K562 (cell line): ENCODE results near the gene YIF1A. TPM values are rescaled to one million over a fixed set of nuclear protein-coding genes. Genes with fewer than 3 reads are reported as not detected.

Source experiments
- ATAC-seq: fragments of 200-7000 bp; cut with Tn5 transposase; 3 replicates; pipeline ENCODE4 v1.9.1; 2020; ENCODE audit warnings: moderate library complexity
- BruUV-seq: library from RNA; stranded (reverse); fragments of 400-500 nt; replicated peaks from 2 replicates; lab custom pipeline; 2021; lab: Mats Ljungman, UMichigan
- CTCF ChIA-PET: fragments of 300-600 bp; formaldehyde crosslinking; extraction: SDS; loops from one replicate; lab custom pipeline; 2021; ENCODE audit warnings: low intra/inter-chr PET ratio; lab: Yijun Ruan, JAX
- POLR2A ChIA-PET: fragments of 300-600, 350-650 bp; sonication (Branson Sonifier 250); formaldehyde crosslinking; extraction: SDS; loops from one replicate; lab custom pipeline; 2021; ENCODE audit warnings: antibody characterized with exemption, inconsistent platforms; lab: Yijun Ruan, JAX
- DNase-seq, 4 experiments: peaks; one replicate each; pipeline versions ENCODE4 v3.0.0 to v3.0.0-alpha.2; 2011 to 2018; ENCODE audit warnings: low spot score in 3 of 4, mixed read lengths in 3 of 4; ENCODE audit errors: extremely low read depth in 1 of 4
- FAIRE-seq: peaks from 2 replicates; lab custom pipeline; 2011; peaks lifted over from hg19 to GRCh38; lab: Jason Lieb, UNC
- H2AFZ ChIP-seq: 2 replicates; pipeline ENCODE4 v1.6.0; 2011; ENCODE audit warnings: low read depth, low read length, control low read depth, inconsistent platforms
- H3K27ac ChIP-seq: fragments of 200-600 bp; 3 replicates; pipeline ENCODE4 v1.8.0; 2011; ENCODE audit warnings: low read depth, mild to moderate bottlenecking, control low read depth, inconsistent platforms, low read length, moderate library complexity, mixed read lengths; ENCODE audit errors: extremely low read depth
- H3K27me3 ChIP-seq, 2 experiments: fragments of 300-600 bp in 1 of 2; 2 replicates in 1 of 2; 3 replicates in 1 of 2; pipeline versions ENCODE4 v1.6.0 to v1.8.0; 2011; ENCODE audit warnings: inconsistent platforms in 2 of 2, low read length in 2 of 2, mild to moderate bottlenecking in 1 of 2, mixed read lengths in 1 of 2, moderate library complexity in 1 of 2; ENCODE audit not compliant: control insufficient read depth in 2 of 2, insufficient read depth in 2 of 2
- H3K36me3 ChIP-seq: fragments of 300-600 bp; 3 replicates; pipeline ENCODE4 v1.8.0; 2011; ENCODE audit warnings: mild to moderate bottlenecking, low read length, inconsistent platforms; ENCODE audit not compliant: control insufficient read depth, insufficient read depth
- H3K4me1 ChIP-seq, 2 experiments: fragments of 200-600 bp in 1 of 2; replicated peaks in 1 of 2; 2 replicates in 1 of 2; 3 replicates in 1 of 2; pipeline versions ENCODE4 v1.5.1 to v1.8.0; 2011; ENCODE audit warnings: inconsistent platforms in 2 of 2, low read length in 2 of 2, mild to moderate bottlenecking in 1 of 2, mixed read lengths in 1 of 2, moderate library complexity in 1 of 2; ENCODE audit not compliant: control insufficient read depth in 2 of 2, insufficient read depth in 2 of 2
- H3K4me2 ChIP-seq: 2 replicates; pipeline ENCODE4 v1.6.1; 2011; ENCODE audit warnings: low read length, control low read depth, inconsistent platforms, mixed read lengths; ENCODE audit not compliant: insufficient read depth
- H3K4me3 ChIP-seq: fragments of 200-600 bp; sonication (generic), shearing (Covaris generic); 2 replicates; pipeline ENCODE4 v1.5.1; 2016; ENCODE audit warnings: control low read depth, inconsistent platforms
- H3K79me2 ChIP-seq: fragments of 200-600 bp; 3 replicates; pipeline ENCODE4 v1.8.0; 2011; ENCODE audit warnings: low read length, inconsistent platforms; ENCODE audit not compliant: control insufficient read depth, insufficient read depth
- H3K9ac ChIP-seq, 2 experiments: 2 replicates each; pipeline versions ENCODE4 v1.6.0 to v1.6.1; 2011; ENCODE audit warnings: low read depth in 2 of 2, low read length in 2 of 2, control low read depth in 1 of 2, inconsistent platforms in 1 of 2, mild to moderate bottlenecking in 1 of 2, mixed read lengths in 1 of 2; ENCODE audit not compliant: insufficient read depth in 1 of 2
- H3K9me1 ChIP-seq: one replicate; pipeline ENCODE4 v1.6.0; 2011; ENCODE audit warnings: inconsistent platforms, mild to moderate bottlenecking, low read length, moderate library complexity; ENCODE audit not compliant: control insufficient read depth, insufficient read depth
- H3K9me3 ChIP-seq: replicated peaks from 2 replicates; pipeline ENCODE4 v1.5.1; 2011; ENCODE audit warnings: low read depth, low read length, inconsistent platforms; ENCODE audit not compliant: control insufficient read depth, insufficient read depth
- H4K20me1 ChIP-seq: replicated peaks from 2 replicates; pipeline ENCODE4 v1.6.1; 2011; ENCODE audit warnings: low read length, inconsistent platforms, mixed read lengths; ENCODE audit not compliant: control insufficient read depth, insufficient read depth
- CBFB ChIP-seq: sonication (generic); formaldehyde crosslinking; IDR thresholded peaks from 2 replicates; pipeline ENCODE4 v1.4.0; 2020; ENCODE audit warnings: mild to moderate bottlenecking, missing genetic modification reagents
- FOXA3 ChIP-seq, 2 experiments: fragments of 450-650 bp in 1 of 2; sonication (generic) in 1 of 2; formaldehyde crosslinking; IDR thresholded peaks in 1 of 2; conservative IDR thresholded peaks in 1 of 2; 2 replicates each; pipeline versions ENCODE4 v1.4.0 to v1.8.0; 2020 to 2022; ENCODE audit warnings: mild to moderate bottlenecking in 2 of 2, missing genetic modification reagents in 1 of 2
- FOXJ2 ChIP-seq: fragments of 200-800 bp; sonication (Bioruptor generic); IDR thresholded peaks from 2 replicates; pipeline ENCODE4 v1.6.1; 2016; ENCODE audit warnings: missing genetic modification characterization, missing compliant biosample characterization
- HNRNPLL ChIP-seq: fragments of 200-400 bp; formaldehyde crosslinking; IDR thresholded peaks from 2 replicates; pipeline ENCODE4 v1.6.1; 2017; ENCODE audit warnings: low read length, low read depth, mild to moderate bottlenecking; ENCODE audit not compliant: poor library complexity, severe bottlenecking
- KAT2B ChIP-seq: IDR thresholded peaks from one replicate; pipeline ENCODE4 v1.6.1; 2012; ENCODE audit warnings: low read depth, mild to moderate bottlenecking, control low read depth, inconsistent platforms, low read length, moderate library complexity
- MEIS2 ChIP-seq: fragments of 450-650 bp; IDR thresholded peaks from 2 replicates; pipeline ENCODE4 v1.6.1; 2014; ENCODE audit warnings: mild to moderate bottlenecking; ENCODE audit not compliant: partially characterized antibody
- NR2C1 ChIP-seq, 2 experiments: fragments of 450-650 bp; IDR thresholded peaks; 2 replicates each; pipeline ENCODE4 v1.6.1; 2017; ENCODE audit warnings: mild to moderate bottlenecking in 2 of 2, antibody characterized with exemption in 1 of 2, inconsistent platforms in 1 of 2, missing compliant biosample characterization in 1 of 2, missing genetic modification characterization in 1 of 2
- TRIM24 ChIP-seq, 2 experiments: fragments of 450-650 bp; IDR thresholded peaks; 2 replicates each; pipeline ENCODE4 v1.6.1; 2016
- YBX1 ChIP-seq: fragments of 450-650 bp; IDR thresholded peaks from 2 replicates; pipeline ENCODE4 v1.7.1; 2016; ENCODE audit warnings: mild to moderate bottlenecking
- ZBTB8A ChIP-seq: fragments of 450-650 bp; IDR thresholded peaks from 2 replicates; pipeline ENCODE4 v1.6.1; 2018; ENCODE audit warnings: mild to moderate bottlenecking, moderate library complexity; ENCODE audit not compliant: partially characterized antibody
- ZNF175 ChIP-seq: fragments of 200-800 bp; sonication (Bioruptor generic); IDR thresholded peaks from 2 replicates; pipeline ENCODE4 v1.6.1; 2016; ENCODE audit warnings: low read depth, mild to moderate bottlenecking, missing genetic modification characterization, missing compliant biosample characterization
- ZNF780A ChIP-seq: fragments of 250-450 bp; sonication (Bioruptor Pico); IDR thresholded peaks from 2 replicates; pipeline ENCODE4 v1.5.0; 2021; ENCODE audit warnings: mild to moderate bottlenecking
- WGBS: fragments of 100-300 bp; shearing (Covaris generic); methylation state at CpG from one replicate; pipeline ENCODE4 v1.1.6; 2016; ENCODE audit warnings: low coverage, mixed read lengths; ENCODE audit not compliant: insufficient coverage; ENCODE audit errors: missing lambda C conversion rate; 5-methylcytosine and 5-hydroxymethylcytosine counted together
- in situ Hi-C: fragments of 300-500 bp; cut with MboI; formaldehyde crosslinking; loops from 4 replicates; pipeline ENCODE4 v1.15.0; 2018; ENCODE audit warnings: inconsistent platforms, mixed read lengths
- intact Hi-C: fragments of 100-400 bp; cut with micrococcal nuclease; formaldehyde crosslinking; loops from 2 replicates; pipeline ENCODE4 v1.14.2; 2022
- polyA plus RNA-seq, 8 experiments: library from polyadenylated mRNA; depleted of rRNA in 4 of 8; stranded (reverse) in 5 of 8; unstranded in 3 of 8; fragments of >200 nt; fragmentation: Nextera tagmentation in 2 of 8; fragmentation: Illumina TruSeq in 1 of 8; extraction: Ambion mirVana in 2 of 8; extraction: Trizol in 1 of 8; gene quantifications; 2 replicates each; pipeline versions ENCODE4 v1.2.1 to v1.2.3, GENCODE V29; 2011 to 2014; ENCODE audit warnings: inconsistent platforms in 1 of 8, missing spikeins in 1 of 8
- total RNA-seq, 7 experiments: library from RNA; depleted of rRNA in 6 of 7; stranded (reverse); fragments of >200 nt in 6 of 7; fragmentation: Illumina TruSeq in 2 of 7; extraction: Trizol in 2 of 7; gene quantifications; 2 replicates each; pipeline versions ENCODE4 v1.2.1 to v1.2.3, GENCODE V29; 2011 to 2021; ENCODE audit warnings: low replicate concordance in 1 of 7
- TF ChIP-seq, protein P1 (sequence below), 2 experiments: fragments of 200-800 bp in 1 of 2; sonication (Bioruptor generic) in 1 of 2; sonication (generic) in 1 of 2; formaldehyde crosslinking in 1 of 2; IDR thresholded peaks in 1 of 2; conservative IDR thresholded peaks in 1 of 2; 2 replicates each; pipeline versions ENCODE4 v1.5.0 to v1.6.1; 2016 to 2020; ENCODE audit warnings: missing compliant biosample characterization in 1 of 2, missing genetic modification characterization in 1 of 2, missing genetic modification reagents in 1 of 2

The YIF1A gene
- total and polyA plus RNA-seq, 9 of the 15 experiments (the other 6 are each of a cell fraction or from before 2014, with no cell fraction given): 8.6 to 121 (median 77.2) TPM

DNA sequence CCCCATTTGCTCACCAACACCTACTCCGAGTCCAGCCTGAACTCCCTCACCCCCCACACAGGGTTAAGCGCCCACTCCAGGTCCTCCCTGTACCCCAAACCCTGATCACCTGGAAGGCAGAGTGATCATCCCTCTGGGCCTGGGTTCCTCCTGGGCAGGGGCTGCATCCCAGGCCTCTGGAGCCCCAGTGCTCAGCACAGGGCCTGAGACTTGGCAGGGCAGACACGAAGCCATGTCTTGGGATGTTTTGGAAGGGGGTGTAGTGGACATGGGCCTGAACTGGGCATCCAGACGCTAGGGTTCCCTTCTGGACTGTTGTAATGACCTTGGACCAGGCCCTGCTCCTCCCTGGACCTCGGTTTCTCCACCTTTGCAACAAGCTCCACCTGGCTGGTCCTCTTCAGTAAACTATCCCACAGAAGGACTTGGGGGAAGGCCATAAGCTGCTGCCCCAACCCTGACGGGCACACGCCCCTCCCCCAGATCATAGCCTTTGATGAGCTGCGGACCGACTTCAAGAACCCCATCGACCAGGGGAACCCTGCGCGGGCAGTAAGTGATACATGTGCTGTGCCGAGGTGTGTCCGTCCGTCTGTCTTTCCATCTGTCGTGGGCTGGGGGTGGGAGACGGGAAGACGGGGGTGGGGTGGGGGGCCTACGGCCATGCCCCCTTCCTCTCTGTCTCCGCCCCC lies 7.0 kb downstream of the YIF1A start:
- H3K79me2 ChIP-seq: peaks cover 5% of the 10 kb centered on the region; the same call in 2 of the 3 replicates
- no peak overlapping the region for H2AFZ ChIP-seq
- intact Hi-C loops: no loop called here
- peaks cover 23% of the 10 kb centered on the region for H4K20me1 ChIP-seq
- DNase-seq (no peak), ATAC-seq (no peak), FAIRE-seq (no peak)
- ChIA-PET CTCF (interaction anchor here (1.1 to 1.2 kb wide), 2 partner anchors 46 to 59 kb away, joined by 5 to 6 read pairs; no protein-coding TSS in a partner anchor), POLR2A (interaction anchor here (0.6 to 3.7 kb wide), 5 partner anchors 8 to 413 kb away, joined by 3 to 21 read pairs (median 4); no protein-coding TSS in a partner anchor)
- H3K9me3 ChIP-seq: no peaks in the 10 kb centered on the region
- peaks cover 2 to 51% of the 10 kb centered on the region in 2 experiments; a peak in 3 of 5 replicates for H3K4me1 ChIP-seq
- TF ChIP-seq FOXJ2 (tag) (peak; percentile 42; the same call in 1 of the 2 replicates), NR2C1 (IDR thresholded peaks at IDR 0.05) (no peak), NR2C1 (tag; IDR thresholded peaks at IDR 0.05) (no peak), CBFB (CRISPR knock-in tag) (0 out of 2 replicates have a peak, but pooled peaks have one; percentile 20)
- peaks cover 28% of the 10 kb centered on the region; the same call in 2 of the 3 replicates for H3K36me3 ChIP-seq
- no TSS peak for BruUV-seq
- in situ Hi-C loops: no loop called here
- peaks cover 4% of the 10 kb centered on the region for H3K9me1 ChIP-seq
- H3K27ac ChIP-seq: no peak overlapping the region
- H3K4me2 ChIP-seq: no peak overlapping the region
- H3K4me3 ChIP-seq: no peak overlapping the region
- H3K9ac ChIP-seq: no peak overlapping the region
- WGBS: 48% methylated on average over 16 of the region's 20 CpGs
- H3K27me3 ChIP-seq: no peaks in the 10 kb centered on the region

DNA sequence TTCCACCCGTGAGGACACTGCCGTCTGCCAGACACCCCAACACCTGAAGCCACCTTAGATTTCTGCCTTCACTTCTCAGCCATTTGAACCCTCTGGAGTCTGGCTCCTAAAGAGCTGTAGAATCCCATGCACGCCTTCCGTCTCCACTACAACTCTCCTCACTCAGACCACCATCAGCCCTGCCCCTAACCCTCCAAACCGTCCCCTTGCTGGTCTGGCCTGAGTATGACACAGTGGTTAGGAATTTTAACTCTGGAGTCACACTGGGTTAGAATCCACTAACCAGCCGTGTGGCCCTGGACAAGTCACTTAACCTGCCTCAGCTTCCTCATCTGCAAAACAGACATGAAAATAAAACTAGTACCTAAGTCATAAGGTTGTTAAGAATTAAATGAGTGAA lies 7.9 kb downstream of the YIF1A start:
- Histone ChIP-seq H3K9me3 (no peaks in the 10 kb centered on the region), H3K4me3 (no peak overlapping the region), H2AFZ (no peak overlapping the region), H3K27me3 (no peaks in the 10 kb centered on the region), H3K36me3 (peaks cover 27% of the 10 kb centered on the region; the same call in 2 of the 3 replicates), H3K4me2 (no peak overlapping the region), H4K20me1 (peaks cover 23% of the 10 kb centered on the region), H3K27ac (no peak overlapping the region), H3K79me2 (0 out of 3 replicates have a peak, but pooled peaks cover 2% of the 10 kb centered on the region), H3K4me1 (peaks cover 2 to 47% of the 10 kb centered on the region in 2 experiments; a peak in 3 of 5 replicates), H3K9me1 (peaks cover 4% of the 10 kb centered on the region), H3K9ac (no peak overlapping the region)
- BruUV-seq: no TSS peak
- POLR2A ChIA-PET: interaction anchor here (0.6 to 3.7 kb wide), 8 partner anchors 8 to 413 kb away, joined by 3 to 21 read pairs (median 4); partner anchors contain the start of gene YIF1A
- CTCF ChIA-PET: no interaction called here
- WGBS: 43% methylated on average over 6 of the region's 6 CpGs
- intact Hi-C loops (no loop called here), in situ Hi-C loops (no loop called here)
- ATAC-seq (no peak), FAIRE-seq (no peak), DNase-seq (no peak)
- no peak for TF ChIP-seq FOXA3 (CRISPR knock-in tag; conservative IDR thresholded peaks at IDR 0.05 in 1 of 2, IDR thresholded peaks at IDR 0.05 in 1 of 2)
- TF ChIP-seq HNRNPLL: no peak
- no peak for TF ChIP-seq ZBTB8A
- no peak for TF ChIP-seq ZNF175
- TF ChIP-seq, protein P1, sequence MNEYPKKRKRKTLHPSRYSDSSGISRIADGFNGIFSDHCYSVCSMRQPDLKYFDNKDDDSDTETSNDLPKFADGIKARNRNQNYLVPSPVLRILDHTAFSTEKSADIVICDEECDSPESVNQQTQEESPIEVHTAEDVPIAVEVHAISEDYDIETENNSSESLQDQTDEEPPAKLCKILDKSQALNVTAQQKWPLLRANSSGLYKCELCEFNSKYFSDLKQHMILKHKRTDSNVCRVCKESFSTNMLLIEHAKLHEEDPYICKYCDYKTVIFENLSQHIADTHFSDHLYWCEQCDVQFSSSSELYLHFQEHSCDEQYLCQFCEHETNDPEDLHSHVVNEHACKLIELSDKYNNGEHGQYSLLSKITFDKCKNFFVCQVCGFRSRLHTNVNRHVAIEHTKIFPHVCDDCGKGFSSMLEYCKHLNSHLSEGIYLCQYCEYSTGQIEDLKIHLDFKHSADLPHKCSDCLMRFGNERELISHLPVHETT (CRISPR knock-in tag; conservative IDR thresholded peaks at IDR 0.05 in 1 of 2, IDR thresholded peaks at IDR 0.05 in 1 of 2): no peak
- no peak for TF ChIP-seq TRIM24 (IDR thresholded peaks at IDR 0.05)
- no peak for TF ChIP-seq MEIS2
- TF ChIP-seq YBX1: no peak
- TF ChIP-seq ZNF780A (CRISPR knock-in tag): no peak
- TF ChIP-seq KAT2B: no peak
